ENCODE measurements around the gene AKR1C1. TPM values are rescaled to one million over a fixed set of nuclear protein-coding genes. Genes with fewer than 3 reads are reported as not detected.
"Not testable (repeated sequence)": the region's sequence is repeated elsewhere in the genome, so short reads cannot be mapped to it uniquely, and the experiment has no call there.

Gene AKR1C1
- total and polyA plus RNA-seq, 2 donors (not counting 3 experiments of a cell fraction or from before 2014, with no cell fraction given) = 1.5 to 5.5 TPM

DNA sequence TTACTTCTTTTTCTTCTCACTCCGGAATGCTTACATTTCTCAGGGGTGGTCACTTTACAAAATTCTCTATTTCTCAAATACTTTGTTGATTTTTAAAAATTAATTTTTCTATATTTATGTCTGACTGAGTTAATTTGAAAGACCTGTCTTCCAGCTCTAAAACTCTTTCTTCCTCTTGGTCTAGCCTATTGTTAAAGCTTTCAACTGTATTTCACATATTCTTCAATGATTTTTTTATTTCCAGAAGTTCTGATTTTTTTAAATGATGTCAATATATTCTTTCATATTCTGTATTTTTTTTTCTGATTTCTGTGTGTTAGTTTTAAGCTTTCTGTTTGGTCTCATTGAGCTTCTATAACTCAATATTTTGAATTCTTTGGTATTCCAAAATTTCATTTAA is 67.8 kb downstream of the AKR1C1 start:
- FAIRE-seq (no peak), DNase-seq (ENCODE audit: low read depth, low spot score) (no peak)
- Histone ChIP-seq H3K27ac (ENCODE audit: insufficient read depth, low read depth, low read length) (no peak overlapping the region), H3K27me3 (ENCODE audit: control insufficient read depth in 2 of 2, insufficient read depth in 2 of 2, low read length in 2 of 2) (no peaks in the 10 kb centered on the region), H4K20me1 (replicated peaks; ENCODE audit: control insufficient read depth, extremely low read depth, insufficient read depth, low read length) (no peaks in the 10 kb centered on the region), H3K79me2 (ENCODE audit: control insufficient read depth, insufficient read depth, low read length) (no peaks in the 10 kb centered on the region), H3K9ac (replicated peaks; ENCODE audit: extremely low read depth, insufficient read depth, low read length) (no peak overlapping the region), H3K4me3 (replicated peaks in 1 of 3; ENCODE audit: insufficient read depth in 1 of 3, low read depth in 1 of 3, low read length in 3 of 3) (no peak overlapping the region), H3K4me2 (ENCODE audit: insufficient read depth, low read length) (no peak overlapping the region), H2AFZ (ENCODE audit: low read depth, low read length) (no peak overlapping the region), H3K9me3 (replicated peaks; ENCODE audit: control insufficient read depth, insufficient read depth, low read length) (peaks cover 2% of the 10 kb centered on the region), H3K9me1 (replicated peaks; ENCODE audit: control insufficient read depth, extremely low read depth, insufficient read depth, low read length) (no peaks in the 10 kb centered on the region), H3K36me3 (ENCODE audit: control insufficient read depth in 2 of 2, extremely low read depth in 1 of 2, insufficient read depth in 2 of 2, low read length in 2 of 2) (no peaks in the 10 kb centered on the region), H3K4me1 (ENCODE audit: control insufficient read depth, extremely low read depth, insufficient read depth, low read length) (no peaks in the 10 kb centered on the region)
- POLR2A ChIA-PET = no interaction called here
- intact Hi-C loops (cut with micrococcal nuclease) = no loop called here
- BruUV-seq (replicated peaks) = no TSS peak
- CTCF ChIA-PET = no interaction called here
- dilution Hi-C loops (cut with MboI; ENCODE audit: extremely low pct_ligation_motif_present, low sequenced_read_pairs) = no loop called here
- TF ChIP-seq, protein P1, sequence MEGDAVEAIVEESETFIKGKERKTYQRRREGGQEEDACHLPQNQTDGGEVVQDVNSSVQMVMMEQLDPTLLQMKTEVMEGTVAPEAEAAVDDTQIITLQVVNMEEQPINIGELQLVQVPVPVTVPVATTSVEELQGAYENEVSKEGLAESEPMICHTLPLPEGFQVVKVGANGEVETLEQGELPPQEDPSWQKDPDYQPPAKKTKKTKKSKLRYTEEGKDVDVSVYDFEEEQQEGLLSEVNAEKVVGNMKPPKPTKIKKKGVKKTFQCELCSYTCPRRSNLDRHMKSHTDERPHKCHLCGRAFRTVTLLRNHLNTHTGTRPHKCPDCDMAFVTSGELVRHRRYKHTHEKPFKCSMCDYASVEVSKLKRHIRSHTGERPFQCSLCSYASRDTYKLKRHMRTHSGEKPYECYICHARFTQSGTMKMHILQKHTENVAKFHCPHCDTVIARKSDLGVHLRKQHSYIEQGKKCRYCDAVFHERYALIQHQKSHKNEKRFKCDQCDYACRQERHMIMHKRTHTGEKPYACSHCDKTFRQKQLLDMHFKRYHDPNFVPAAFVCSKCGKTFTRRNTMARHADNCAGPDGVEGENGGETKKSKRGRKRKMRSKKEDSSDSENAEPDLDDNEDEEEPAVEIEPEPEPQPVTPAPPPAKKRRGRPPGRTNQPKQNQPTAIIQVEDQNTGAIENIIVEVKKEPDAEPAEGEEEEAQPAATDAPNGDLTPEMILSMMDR (IDR thresholded peaks at IDR 0.05; ENCODE audit: extremely low read depth in 1 of 2, insufficient read depth in 1 of 2, low read depth in 1 of 2, low read length in 2 of 2) = no peak
- TF ChIP-seq POLR2AphosphoS5 (IDR thresholded peaks at IDR 0.05; ENCODE audit: insufficient read depth, low read depth, low read length) = no peak
- TF ChIP-seq POLR2A (IDR thresholded peaks at IDR 0.05; ENCODE audit: low read depth, low read length) = no peak
- no peak for TF ChIP-seq FOS (IDR thresholded peaks at IDR 0.05; ENCODE audit: borderline replicate concordance, insufficient read depth, low read length)
- TF ChIP-seq MYC (IDR thresholded peaks at IDR 0.05; ENCODE audit: low read depth, low read length) = no peak
- no peak for TF ChIP-seq GATA2 (IDR thresholded peaks at IDR 0.05; ENCODE audit: insufficient read depth, insufficient read length, low read depth, low read length)
- TF ChIP-seq EZH2 (IDR thresholded peaks at IDR 0.05; ENCODE audit: borderline replicate concordance, low read depth, low read length, severe bottlenecking) = no peak
- TF ChIP-seq, protein P2, sequence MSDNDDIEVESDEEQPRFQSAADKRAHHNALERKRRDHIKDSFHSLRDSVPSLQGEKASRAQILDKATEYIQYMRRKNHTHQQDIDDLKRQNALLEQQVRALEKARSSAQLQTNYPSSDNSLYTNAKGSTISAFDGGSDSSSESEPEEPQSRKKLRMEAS (IDR thresholded peaks at IDR 0.05; ENCODE audit: insufficient read depth, insufficient read length) = no peak

DNA sequence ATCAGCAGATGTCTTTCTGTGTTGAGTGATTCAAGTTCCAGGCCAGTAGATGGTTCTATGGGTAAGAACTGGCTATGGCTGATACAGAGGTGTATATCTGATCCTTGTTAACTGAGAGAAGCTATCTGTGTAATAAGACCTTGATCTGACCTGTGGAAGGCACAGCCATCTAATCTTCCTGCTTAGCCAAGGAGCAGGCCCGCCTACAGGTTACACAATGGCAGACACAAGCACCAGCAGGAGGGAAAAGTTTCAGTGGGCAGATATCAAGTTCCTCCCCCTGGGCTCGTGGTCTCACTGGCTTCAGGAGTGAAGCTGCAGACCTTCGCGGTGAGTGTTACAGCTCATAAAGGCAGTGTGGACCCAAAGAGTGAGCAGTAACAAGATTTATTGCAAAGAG is 68.4 kb downstream of the AKR1C1 start:
- H3K36me3 ChIP-seq (ENCODE audit: control insufficient read depth in 2 of 2, extremely low read depth in 1 of 2, insufficient read depth in 2 of 2, low read length in 2 of 2); POLR2A ChIA-PET; H3K4me3 ChIP-seq (replicated peaks in 1 of 3; ENCODE audit: insufficient read depth in 1 of 3, low read depth in 1 of 3, low read length in 3 of 3); H4K20me1 ChIP-seq (replicated peaks; ENCODE audit: control insufficient read depth, extremely low read depth, insufficient read depth, low read length); dilution Hi-C loops (cut with MboI; ENCODE audit: extremely low pct_ligation_motif_present, low sequenced_read_pairs); H3K9me3 ChIP-seq (replicated peaks; ENCODE audit: control insufficient read depth, insufficient read depth, low read length); H3K9ac ChIP-seq (replicated peaks; ENCODE audit: extremely low read depth, insufficient read depth, low read length); H2AFZ ChIP-seq (ENCODE audit: low read depth, low read length); H3K4me2 ChIP-seq (ENCODE audit: insufficient read depth, low read length); intact Hi-C loops (cut with micrococcal nuclease); H3K27me3 ChIP-seq (ENCODE audit: control insufficient read depth in 2 of 2, insufficient read depth in 2 of 2, low read length in 2 of 2); FAIRE-seq; BruUV-seq (replicated peaks); H3K79me2 ChIP-seq (ENCODE audit: control insufficient read depth, insufficient read depth, low read length); H3K9me1 ChIP-seq (replicated peaks; ENCODE audit: control insufficient read depth, extremely low read depth, insufficient read depth, low read length); H3K4me1 ChIP-seq (ENCODE audit: control insufficient read depth, extremely low read depth, insufficient read depth, low read length); H3K27ac ChIP-seq (ENCODE audit: insufficient read depth, low read depth, low read length): not testable (repeated sequence)
- DNase-seq (ENCODE audit: low read depth, low spot score) = peak; percentile 3
- CTCF ChIA-PET = interaction anchor here (1.2 kb wide), 1 partner anchor 12 kb away, joined by 3 read pairs; no protein-coding TSS in a partner anchor

DNA sequence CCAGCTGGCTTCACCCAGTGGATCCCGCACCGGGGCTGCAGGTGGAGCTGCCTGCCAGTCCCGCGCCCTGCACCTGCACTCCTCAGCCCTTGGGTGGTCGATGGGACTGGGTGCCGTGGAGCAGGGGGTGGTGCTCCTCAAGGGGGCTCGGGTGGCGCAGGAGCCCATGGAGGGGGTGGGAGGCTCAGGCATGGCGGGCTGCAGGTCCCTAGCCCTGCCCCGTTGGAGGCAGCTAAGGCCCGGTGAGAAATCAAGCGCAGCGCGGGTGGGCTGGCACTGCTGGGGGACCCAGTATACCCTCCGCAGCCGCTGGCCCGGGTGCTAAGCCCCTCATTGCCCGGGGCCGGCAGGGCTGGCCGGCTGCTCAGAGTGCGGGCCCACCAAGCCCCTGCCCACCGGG is 69.2 kb downstream of the AKR1C1 start:
- H3K36me3 ChIP-seq (ENCODE audit: control insufficient read depth in 2 of 2, extremely low read depth in 1 of 2, insufficient read depth in 2 of 2, low read length in 2 of 2); intact Hi-C loops (cut with micrococcal nuclease); H3K79me2 ChIP-seq (ENCODE audit: control insufficient read depth, insufficient read depth, low read length); FAIRE-seq; H4K20me1 ChIP-seq (replicated peaks; ENCODE audit: control insufficient read depth, extremely low read depth, insufficient read depth, low read length); H3K9ac ChIP-seq (replicated peaks; ENCODE audit: extremely low read depth, insufficient read depth, low read length); H3K4me3 ChIP-seq (replicated peaks in 1 of 3; ENCODE audit: insufficient read depth in 1 of 3, low read depth in 1 of 3, low read length in 3 of 3); BruUV-seq (replicated peaks); POLR2A ChIA-PET; H3K9me1 ChIP-seq (replicated peaks; ENCODE audit: control insufficient read depth, extremely low read depth, insufficient read depth, low read length); H3K4me1 ChIP-seq (ENCODE audit: control insufficient read depth, extremely low read depth, insufficient read depth, low read length); H3K27ac ChIP-seq (ENCODE audit: insufficient read depth, low read depth, low read length); H3K4me2 ChIP-seq (ENCODE audit: insufficient read depth, low read length); H3K9me3 ChIP-seq (replicated peaks; ENCODE audit: control insufficient read depth, insufficient read depth, low read length); dilution Hi-C loops (cut with MboI; ENCODE audit: extremely low pct_ligation_motif_present, low sequenced_read_pairs); DNase-seq (ENCODE audit: low read depth, low spot score); H2AFZ ChIP-seq (ENCODE audit: low read depth, low read length); H3K27me3 ChIP-seq (ENCODE audit: control insufficient read depth in 2 of 2, insufficient read depth in 2 of 2, low read length in 2 of 2): not testable (repeated sequence)
- CTCF ChIA-PET = interaction anchor here (1.2 kb wide), 1 partner anchor 12 kb away, joined by 3 read pairs; no protein-coding TSS in a partner anchor
